MCF 10A (cell line): ENCODE data around the gene TWNK. TPM values are rescaled to one million over a fixed set of nuclear protein-coding genes. Genes with fewer than 3 reads are reported as not detected.

Source experiments
- BruUV-seq: library from RNA; stranded (reverse); fragments of 400-500 nt; replicated peaks from 2 replicates; lab custom pipeline; 2021; lab: Mats Ljungman, UMichigan
- CTCF ChIA-PET: fragments of 300-600 bp; sonication (Branson Sonifier 250); formaldehyde crosslinking; extraction: SDS; loops from one replicate; lab custom pipeline; 2021; ENCODE audit warnings: antibody characterized with exemption, inconsistent platforms; lab: Yijun Ruan, JAX
- POLR2A ChIA-PET: fragments of 300-600, 350-650 bp; sonication (Branson Sonifier 250); formaldehyde crosslinking; extraction: SDS; loops from one replicate; lab custom pipeline; 2020; ENCODE audit warnings: antibody characterized with exemption, inconsistent platforms; lab: Yijun Ruan, JAX
- DNase-seq: peaks from one replicate; pipeline ENCODE4 v3.0.0-alpha.2; 2018; ENCODE audit not compliant: unreplicated experiment
- H3K27ac Mint-ChIP-seq: one replicate; pipeline ENCODE4 v1.8.0; 2022; ENCODE audit warnings: mild to moderate bottlenecking, low read depth, mixed read lengths; ENCODE audit not compliant: unreplicated experiment
- H3K27me3 Mint-ChIP-seq: one replicate; pipeline ENCODE4 v1.8.0; 2022; ENCODE audit warnings: mixed read lengths; ENCODE audit not compliant: insufficient read depth, unreplicated experiment
- H3K36me3 Mint-ChIP-seq: one replicate; pipeline ENCODE4 v1.8.0; 2022; ENCODE audit warnings: mild to moderate bottlenecking, moderate library complexity, mixed read lengths; ENCODE audit not compliant: insufficient read depth, unreplicated experiment
- H3K4me1 Mint-ChIP-seq: one replicate; pipeline ENCODE4 v1.8.0; 2022; ENCODE audit warnings: mixed read lengths; ENCODE audit not compliant: insufficient read depth, unreplicated experiment
- H3K4me3 Mint-ChIP-seq: one replicate; pipeline ENCODE4 v1.8.0; 2022; ENCODE audit warnings: mild to moderate bottlenecking, moderate library complexity, mixed read lengths; ENCODE audit not compliant: unreplicated experiment
- H3K9me3 Mint-ChIP-seq: one replicate; pipeline ENCODE4 v1.8.0; 2022; ENCODE audit warnings: mixed read lengths; ENCODE audit not compliant: unreplicated experiment
- CTCF ChIP-seq: fragments of 200-600 bp; IDR thresholded peaks from one replicate; pipeline ENCODE4 v1.8.0; 2022; ENCODE audit warnings: antibody characterized with exemption, mild to moderate bottlenecking; ENCODE audit not compliant: unreplicated experiment
- intact Hi-C: fragments of 100-400 bp; cut with micrococcal nuclease; formaldehyde crosslinking; loops from 2 replicates; pipeline ENCODE4 v1.14.1; 2022
- microRNA-seq: library from miRNA; unstranded; fragments of <30 nt; microRNA quantifications from one replicate; pipeline ENCODE4 v1.2.0, GENCODE V29; 2022
- total RNA-seq: library from RNA; stranded (reverse); gene quantifications from 2 replicates; pipeline ENCODE4 v1.2.3, GENCODE V29; 2022

Gene TWNK
- total RNA-seq, 1 experiment from 2014 or later, result 27.9 TPM

GRCh38 chr10:101042667-101043362 is 55.5 kb downstream of the TWNK start:
- DNase-seq, result peak; percentile 98
- TF ChIP-seq CTCF, result no peak
- no peaks in the 10 kb centered on the region for H3K9me3 Mint-ChIP-seq
- peaks cover 29% of the 10 kb centered on the region for H3K4me1 Mint-ChIP-seq
- ChIA-PET CTCF (interaction anchor here (0.6 to 13.2 kb wide), 17 partner anchors 8 to 528 kb away, joined by 3 to 234 read pairs (median 6); partner anchors contain the start of genes KAZALD1, LZTS2, MRPL43 and PDZD7), POLR2A (interaction anchor here (0.6 to 5.4 kb wide), 28 partner anchors 11 to 1539 kb away, joined by 3 to 82 read pairs (median 4); partner anchors contain the start of genes DPCD, KAZALD1, LZTS2 and MRPL43)
- no peaks in the 10 kb centered on the region for H3K27me3 Mint-ChIP-seq
- peak overlapping the region; percentile 100 for H3K27ac Mint-ChIP-seq
- BruUV-seq, result TSS peak; percentile 83
- peaks cover 17% of the 10 kb centered on the region for H3K36me3 Mint-ChIP-seq
- intact Hi-C loops, result no loop called here
- H3K4me3 Mint-ChIP-seq, result peak overlapping the region; percentile 98

DNA sequence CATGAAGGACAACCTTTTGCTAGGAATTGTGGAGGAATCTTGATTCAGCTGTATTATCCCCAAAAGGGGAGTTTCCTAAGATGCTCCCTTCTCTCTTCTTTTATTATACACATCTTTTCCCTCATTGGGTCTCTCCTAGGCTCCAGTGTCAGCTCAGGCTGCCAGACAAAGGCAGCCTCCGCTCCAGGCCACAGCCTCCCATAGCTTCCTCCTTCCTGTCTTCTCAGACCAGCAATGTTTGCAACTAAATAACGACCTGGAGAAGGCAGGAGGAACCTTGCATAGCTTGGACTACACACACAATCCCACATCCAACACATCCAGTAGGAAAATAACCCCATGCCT is 56.0 kb downstream of the TWNK start:
- H3K4me3 Mint-ChIP-seq, result peak overlapping the region; percentile 98
- no TSS peak for BruUV-seq

More for the DNA sequence above, 56.0 kb downstream of the TWNK start:
- H3K36me3 Mint-ChIP-seq, result peaks cover 11% of the 10 kb centered on the region
- intact Hi-C loops, result no loop called here
- no peak for DNase-seq
- no peak for TF ChIP-seq CTCF
- H3K27ac Mint-ChIP-seq, result peak overlapping the region; percentile 100
- no peaks in the 10 kb centered on the region for H3K9me3 Mint-ChIP-seq
- no peaks in the 10 kb centered on the region for H3K27me3 Mint-ChIP-seq
- POLR2A ChIA-PET, result interaction anchor here (0.7 to 5.4 kb wide), 22 partner anchors 10 to 1048 kb away, joined by 3 to 82 read pairs (median 4); partner anchors contain the start of genes KAZALD1, LZTS2, MRPL43 and PDZD7
- CTCF ChIA-PET, result interaction anchor here (0.6 to 13.2 kb wide), 13 partner anchors 9 to 569 kb away, joined by 3 to 234 read pairs (median 8); partner anchors contain the start of genes KAZALD1, MRPL43 and TWNK
- H3K4me1 Mint-ChIP-seq, result peaks cover 29% of the 10 kb centered on the region

Small RNAs within 50 kb of the gene (microRNA-seq; reads per million reads assigned to microRNA genes)
- not detected for gene MIR608

Other genes with a start within 250 kb of the TWNK start
- gene PAX2, start 242.0 kb upstream of the TWNK start, total RNA-seq, result not detected in 2 replicates
- gene SLF2, start 74.6 kb upstream of the TWNK start, total RNA-seq, result 27.0 and 30.6 TPM in 2 replicates
- gene SEMA4G, start 18.0 kb upstream of the TWNK start, total RNA-seq, result 0.32 TPM in 1 of 2 replicates, not detected in the other
- gene MRPL43, start within 50 bp of the TWNK start, total RNA-seq, result 63.4 and 64.8 TPM in 2 replicates
- gene LZTS2, start 12.3 kb downstream of the TWNK start, total RNA-seq, result 15.2 and 18.6 TPM in 2 replicates
- gene PDZD7, start 43.6 kb downstream of the TWNK start, total RNA-seq, result 0.27 and 0.58 TPM in 2 replicates
- gene SFXN3, start 43.7 kb downstream of the TWNK start, total RNA-seq, result 39.4 and 55.2 TPM in 2 replicates
- 2.4 and 6.7 TPM in 2 replicates for gene KAZALD1, start 74.4 kb downstream of the TWNK start, total RNA-seq
- not detected in 2 replicates for gene TLX1, start 143.8 kb downstream of the TWNK start, total RNA-seq
- gene LBX1, start 241.9 kb downstream of the TWNK start, total RNA-seq, result not detected in 2 replicates